H1 (cell line): Measurements from ENCODE around the gene RARA.

ENCODE experiments used
- CHD1 ChIP-seq: IDR thresholded peaks from 2 replicates; pipeline ENCODE4 v1.6.1; 2012; ENCODE audit warnings: low read depth, low read length, improper control_type of control experiment
- CTCF ChIP-seq, 3 experiments: IDR thresholded peaks; 1 replicate in 2 of 3; 2 replicates in 1 of 3; pipeline versions ENCODE4 v1.5.1 to v1.6.1; 2011; ENCODE audit warnings: low read length in 3 of 3, mild to moderate bottlenecking in 3 of 3, inconsistent platforms in 2 of 3, low read depth in 1 of 3, moderate library complexity in 1 of 3; ENCODE audit not compliant: insufficient read depth in 1 of 3; ENCODE audit errors: control extremely low read depth in 1 of 3
- RAD21 ChIP-seq, 2 experiments: IDR thresholded peaks in 1 of 2; conservative IDR thresholded peaks in 1 of 2; 2 replicates each; pipeline ENCODE4 v1.6.1; 2011; ENCODE audit warnings: low read depth in 2 of 2, low read length in 2 of 2, improper control_type of control experiment in 1 of 2, inconsistent platforms in 1 of 2, mild to moderate bottlenecking in 1 of 2, moderate library complexity in 1 of 2

- no peak for TF ChIP-seq CTCF (IDR thresholded peaks at IDR 0.05; ENCODE audit: control extremely low read depth in 1 of 3, insufficient read depth in 1 of 3, low read depth in 1 of 3, low read length in 3 of 3)
- TF ChIP-seq RAD21 (IDR thresholded peaks at IDR 0.05 in 1 of 2, conservative IDR thresholded peaks at IDR 0.05 in 1 of 2; ENCODE audit: low read depth in 2 of 2, low read length in 2 of 2) = no peak
- no peak for TF ChIP-seq CHD1
Observed at GRCh38 chr17:40344421-40345160, 35.6 kb downstream of the RARA start.
